Trophoblast cell (in vitro differentiated cells and primary cell): ENCODE results near the gene STRN4.

ENCODE experiments used
- DNase-seq, 2 donors: peaks; one replicate each; pipeline ENCODE4 v3.0.0-alpha.2; 2016
- H2AFZ ChIP-seq: 2 replicates; pipeline ENCODE4 v1.6.1; 2013; ENCODE audit warnings: low read length, moderate library complexity, mild to moderate bottlenecking; ENCODE audit not compliant: insufficient read depth, poor library complexity
- H2AK5ac ChIP-seq: 2 replicates; pipeline ENCODE4 v1.6.1; 2013; ENCODE audit warnings: mild to moderate bottlenecking, low read length
- H2BK120ac ChIP-seq: 2 replicates; pipeline ENCODE4 v1.6.1; 2013; ENCODE audit warnings: low read length, mild to moderate bottlenecking, moderate library complexity; ENCODE audit not compliant: insufficient read depth, poor library complexity
- H2BK12ac ChIP-seq: 2 replicates; pipeline ENCODE4 v1.6.1; 2013; ENCODE audit warnings: mild to moderate bottlenecking, low read length, moderate library complexity
- H2BK5ac ChIP-seq: 2 replicates; pipeline ENCODE4 v1.6.1; 2013; ENCODE audit warnings: low read length, low read depth, moderate library complexity, mild to moderate bottlenecking; ENCODE audit not compliant: poor library complexity
- H3K14ac ChIP-seq: 2 replicates; pipeline ENCODE4 v1.6.1; 2013; ENCODE audit warnings: mild to moderate bottlenecking, low read length
- H3K18ac ChIP-seq: 2 replicates; pipeline ENCODE4 v1.6.1; 2013; ENCODE audit warnings: mild to moderate bottlenecking, low read length
- H3K23ac ChIP-seq: 2 replicates; pipeline ENCODE4 v1.6.1; 2013; ENCODE audit warnings: low read length
- H3K27ac ChIP-seq: 2 replicates; pipeline ENCODE4 v1.5.1; 2013; ENCODE audit warnings: low read depth, mild to moderate bottlenecking, inconsistent platforms, low read length, moderate library complexity
- H3K27me3 ChIP-seq: 2 replicates; pipeline ENCODE4 v1.6.1; 2013; ENCODE audit warnings: inconsistent platforms, mild to moderate bottlenecking, low read length, moderate library complexity; ENCODE audit not compliant: insufficient read depth
- H3K36me3 ChIP-seq, 2 experiments: 1 replicate in 1 of 2; 2 replicates in 1 of 2; pipeline ENCODE4 v1.6.1; 2013; ENCODE audit warnings: low read length in 2 of 2, mild to moderate bottlenecking in 2 of 2, moderate library complexity in 1 of 2; ENCODE audit not compliant: insufficient read depth in 2 of 2, control insufficient read depth in 1 of 2
- H3K4ac ChIP-seq: 2 replicates; pipeline ENCODE4 v1.6.1; 2013; ENCODE audit warnings: low read depth, mild to moderate bottlenecking, low read length, moderate library complexity
- H3K4me1 ChIP-seq, 2 experiments: 1 replicate in 1 of 2; 2 replicates in 1 of 2; pipeline ENCODE4 v1.6.1; 2013; ENCODE audit warnings: low read length in 2 of 2, mild to moderate bottlenecking in 2 of 2, moderate library complexity in 1 of 2; ENCODE audit not compliant: insufficient read depth in 2 of 2, control insufficient read depth in 1 of 2
- H3K4me2 ChIP-seq: 2 replicates; pipeline ENCODE4 v1.6.1; 2013; ENCODE audit warnings: inconsistent platforms, mild to moderate bottlenecking, low read length, moderate library complexity
- H3K4me3 ChIP-seq: 2 replicates; pipeline ENCODE4 v1.5.1; 2013; ENCODE audit warnings: mild to moderate bottlenecking, low read depth, low read length, inconsistent platforms
- H3K79me1 ChIP-seq: one replicate; pipeline ENCODE4 v1.6.1; 2013; ENCODE audit warnings: low read length
- H3K79me2 ChIP-seq: 2 replicates; pipeline ENCODE4 v1.6.1; 2013; ENCODE audit warnings: low read length, mild to moderate bottlenecking; ENCODE audit not compliant: control insufficient read depth, insufficient read depth, poor library complexity
- H3K9ac ChIP-seq: 2 replicates; pipeline ENCODE4 v1.6.1; 2013; ENCODE audit warnings: mild to moderate bottlenecking, low read length
- H3K9me3 ChIP-seq: 2 replicates; pipeline ENCODE4 v1.6.1; 2013; ENCODE audit warnings: low read depth, mild to moderate bottlenecking, control low read depth, inconsistent platforms, low read length; ENCODE audit not compliant: insufficient read depth
- H4K12ac ChIP-seq: 2 replicates; pipeline ENCODE4 v1.6.1; 2013; ENCODE audit warnings: low read depth, mild to moderate bottlenecking, low read length, moderate library complexity
- H4K8ac ChIP-seq: 2 replicates; pipeline ENCODE4 v1.6.1; 2013; ENCODE audit warnings: low read depth, mild to moderate bottlenecking, low read length, moderate library complexity
- H4K91ac ChIP-seq: one replicate; pipeline ENCODE4 v1.6.1; 2013; ENCODE audit warnings: low read depth, mild to moderate bottlenecking, low read length, moderate library complexity
- WGBS: extraction: QIAGEN DNeasy Blood & Tissue Kit; methylation state at CpG from one replicate; pipeline ENCODE4 v1.1.7; 2013; ENCODE audit warnings: missing lambda C conversion rate; ENCODE audit not compliant: insufficient read length, insufficient coverage; ENCODE audit errors: extremely low coverage; 5-methylcytosine and 5-hydroxymethylcytosine counted together

Gene STRN4

DNA sequence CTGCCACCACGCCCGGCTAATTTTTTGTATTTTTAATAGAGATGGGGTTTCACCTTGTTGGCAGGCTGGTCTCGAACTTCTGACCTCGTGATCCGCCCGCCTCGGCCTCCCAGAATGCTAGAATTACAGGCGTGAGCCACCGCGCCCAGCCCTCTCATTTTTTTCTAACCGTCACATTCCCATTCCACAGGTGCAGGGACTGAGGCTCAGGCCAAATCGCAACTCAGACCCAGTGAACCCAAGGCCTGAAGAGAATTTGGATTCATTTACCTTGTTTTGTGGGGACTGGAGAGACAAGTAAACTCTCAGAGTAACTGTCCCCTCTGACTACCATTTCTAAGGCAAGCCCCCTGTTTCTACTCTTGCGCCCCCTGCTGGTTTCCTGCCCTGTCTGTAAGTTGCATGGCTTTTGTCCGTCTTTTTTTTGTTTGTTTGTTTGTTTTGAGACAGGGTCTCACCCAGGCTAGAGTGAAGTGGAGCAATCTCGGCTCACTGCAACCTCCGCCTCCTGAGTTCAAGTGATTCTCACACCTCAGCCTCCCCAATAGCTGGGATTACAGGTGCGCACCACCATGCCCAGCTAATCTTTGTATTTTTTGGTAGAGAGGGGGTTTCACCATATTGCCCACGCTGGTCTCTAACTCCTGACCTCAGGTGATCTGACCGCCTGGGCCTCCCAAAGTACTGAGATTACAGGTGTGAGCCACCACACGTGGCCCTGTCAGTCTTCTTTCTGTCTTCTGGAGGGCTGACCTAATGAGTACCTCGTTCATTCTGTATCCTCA lies 2.3 kb upstream of the STRN4 start:
- WGBS, result no CpG with 5 or more reads among the region's 21 CpGs
- no peak overlapping the region for H4K8ac ChIP-seq

DNA sequence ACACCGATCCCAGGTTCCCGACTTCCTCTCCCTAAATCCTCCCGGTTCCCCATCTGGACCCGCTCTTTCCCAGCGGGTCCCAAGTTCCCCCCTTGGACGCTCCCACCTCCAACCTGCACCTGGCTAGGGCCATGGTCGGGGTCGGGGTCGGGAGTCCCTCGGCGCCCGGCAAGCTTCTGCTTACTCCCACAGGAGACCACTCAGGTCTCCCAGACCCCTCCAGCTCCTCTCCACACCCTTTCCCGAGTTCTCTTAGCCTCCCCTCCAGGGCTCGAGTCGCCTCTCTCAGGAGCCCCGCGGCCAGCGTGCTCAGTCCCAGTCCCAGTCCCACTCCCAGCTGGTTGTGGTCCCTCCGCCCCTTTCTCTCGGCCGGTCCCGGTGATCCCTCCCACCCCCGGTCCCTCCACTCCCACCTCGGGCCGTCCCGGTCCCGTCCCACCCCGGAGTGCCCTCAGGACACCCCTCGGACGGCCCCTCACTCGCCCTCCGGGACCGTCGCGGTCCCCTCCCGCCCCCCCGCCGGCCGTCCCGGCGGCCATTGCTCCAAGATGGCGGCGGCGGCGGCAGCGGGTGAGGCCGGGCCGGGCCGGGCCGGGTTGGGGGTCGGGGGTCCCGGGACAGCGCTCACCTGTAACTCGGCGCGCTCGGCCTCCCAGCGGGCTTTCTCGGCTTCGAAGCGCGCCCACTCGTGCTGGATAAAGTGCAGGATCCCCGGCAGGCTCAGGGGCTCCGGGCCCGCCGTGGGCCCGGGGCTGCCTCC lies 549 bp downstream of the STRN4 start, which contains the start of gene FKRP:
Gene FKRP, plus strand, starts transcription at position 537 of the 760 bp plus-strand sequence. CDS start 9,394 bp downstream, outside the sequence.
- peaks cover 6 to 7% of the 10 kb centered on the region in 2 experiments for H3K4me1 ChIP-seq
- H3K4me3 ChIP-seq, result peak within 1 kb of the TSS; percentile 97
- peak within 1 kb of the TSS; percentile 80 for H2AFZ ChIP-seq
- peak within 1 kb of the TSS; percentile 59 for H2AK5ac ChIP-seq
- peaks cover 12 to 18% of the 10 kb centered on the region in 2 experiments for H3K36me3 ChIP-seq
- peak within 1 kb of the TSS; percentile 99 for H3K4ac ChIP-seq
- peak within 1 kb of the TSS; percentile 86 for H2BK5ac ChIP-seq
- WGBS, result no CpG with 5 or more reads among the region's 68 CpGs
- peak in 1 of 2 donors; percentile 31 for DNase-seq
- no peaks in the 10 kb centered on the region for H3K9me3 ChIP-seq
- H3K79me1 ChIP-seq, result peaks cover 14% of the 10 kb centered on the region
- H4K91ac ChIP-seq, result peak within 1 kb of the TSS; percentile 96
- peak within 1 kb of the TSS; percentile 95 for H3K4me2 ChIP-seq
- peak within 1 kb of the TSS; percentile 94 for H3K18ac ChIP-seq
- no peak within 1 kb of the TSS for H2BK12ac ChIP-seq
- peak within 1 kb of the TSS; percentile 85 for H2BK120ac ChIP-seq
- peak within 1 kb of the TSS; percentile 96 for H3K14ac ChIP-seq
- no peak within 1 kb of the TSS for H3K23ac ChIP-seq
- H3K27me3 ChIP-seq, result no peaks in the 10 kb centered on the region
- H3K9ac ChIP-seq, result peak within 1 kb of the TSS; percentile 98
- H3K79me2 ChIP-seq, result peaks cover 34% of the 10 kb centered on the region
- H4K12ac ChIP-seq, result peak within 1 kb of the TSS; percentile 88
- peak within 1 kb of the TSS; percentile 62 for H3K27ac ChIP-seq
- H4K8ac ChIP-seq, result peak within 1 kb of the TSS; percentile 93

More for the DNA sequence above, 2.3 kb upstream of the STRN4 start:
- Histone ChIP-seq H3K36me3 (peaks cover 4 to 7% of the 10 kb centered on the region in 2 experiments), H3K4me2 (no peak overlapping the region), H3K23ac (no peak overlapping the region), H3K4ac (no peak overlapping the region), H2AFZ (no peak overlapping the region), H3K27me3 (no peaks in the 10 kb centered on the region), H2BK120ac (no peak overlapping the region), H3K18ac (no peak overlapping the region), H3K14ac (no peak overlapping the region), H3K79me2 (peaks cover 19% of the 10 kb centered on the region), H2BK5ac (no peak overlapping the region), H3K27ac (no peak overlapping the region), H2BK12ac (no peak overlapping the region), H2AK5ac (no peak overlapping the region), H3K9ac (no peak overlapping the region), H4K91ac (no peak overlapping the region), H3K9me3 (no peaks in the 10 kb centered on the region), H4K12ac (no peak overlapping the region), H3K4me1 (peaks cover 6 to 7% of the 10 kb centered on the region in 2 experiments), H3K4me3 (no peak overlapping the region), H3K79me1 (peaks cover 14% of the 10 kb centered on the region)
- peak; percentile 48 to 81 for DNase-seq

DNA sequence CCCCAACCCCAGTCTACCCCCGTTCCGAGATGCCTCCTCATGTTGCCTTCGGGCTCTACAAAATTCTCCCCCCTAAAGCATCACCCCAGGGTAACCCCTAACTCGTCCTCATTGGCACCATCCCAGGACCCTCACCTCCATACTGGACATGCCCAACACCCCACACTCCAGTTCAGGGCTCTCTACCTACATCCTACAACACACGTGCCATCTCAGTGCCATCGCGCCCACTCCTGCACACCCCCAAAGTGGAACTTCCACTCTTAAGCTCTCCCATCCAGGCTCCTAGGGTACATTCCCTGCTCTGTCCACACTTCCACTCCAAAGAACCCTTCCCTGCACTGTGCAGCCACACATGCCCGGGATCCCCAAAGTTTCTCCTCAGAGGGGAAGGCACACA lies 1.2 kb downstream of the STRN4 start:
- no CpG with 5 or more reads among the region's 8 CpGs for WGBS
- H3K79me1 ChIP-seq, result peaks cover 14% of the 10 kb centered on the region

GRCh38 chr19:46744005-46744691 lies 2.1 kb downstream of the STRN4 start:
- no CpG with 5 or more reads among the region's 12 CpGs for WGBS

More for the DNA sequence above, 1.2 kb downstream of the STRN4 start:
- Histone ChIP-seq H3K36me3 (peaks cover 14 to 16% of the 10 kb centered on the region in 2 experiments), H4K8ac (peak overlapping the region; percentile 66), H3K4ac (peak overlapping the region; percentile 99), H3K4me2 (peak overlapping the region; percentile 76), H2BK5ac (no peak overlapping the region), H2BK120ac (peak overlapping the region; percentile 26), H3K18ac (peak overlapping the region; percentile 42), H3K27me3 (no peaks in the 10 kb centered on the region), H3K14ac (peak overlapping the region; percentile 82), H3K27ac (no peak overlapping the region), H3K4me3 (peak overlapping the region; percentile 97), H3K79me2 (peaks cover 37% of the 10 kb centered on the region), H4K12ac (peak overlapping the region; percentile 79), H3K23ac (no peak overlapping the region), H3K9me3 (no peaks in the 10 kb centered on the region), H2BK12ac (no peak overlapping the region), H4K91ac (peak overlapping the region; percentile 89), H2AFZ (no peak overlapping the region), H2AK5ac (peak overlapping the region; percentile 59), H3K4me1 (peaks cover 6 to 7% of the 10 kb centered on the region in 2 experiments), H3K9ac (peak overlapping the region; percentile 75)
- no peak for DNase-seq

More at GRCh38 chr19:46744005-46744691, 2.1 kb downstream of the STRN4 start:
- Histone ChIP-seq H3K18ac (no peak overlapping the region), H3K4ac (peak overlapping the region; percentile 99), H4K12ac (no peak overlapping the region), H3K27me3 (no peaks in the 10 kb centered on the region), H3K9ac (no peak overlapping the region), H3K4me2 (peak overlapping the region; percentile 76), H2AK5ac (no peak overlapping the region), H4K91ac (no peak overlapping the region), H2BK12ac (no peak overlapping the region), H2AFZ (no peak overlapping the region), H2BK5ac (no peak overlapping the region), H3K36me3 (peaks cover 19 to 21% of the 10 kb centered on the region in 2 experiments), H3K4me1 (peaks cover 6 to 7% of the 10 kb centered on the region in 2 experiments), H3K23ac (no peak overlapping the region), H2BK120ac (no peak overlapping the region), H3K79me2 (peaks cover 42% of the 10 kb centered on the region), H3K9me3 (no peaks in the 10 kb centered on the region), H3K14ac (no peak overlapping the region), H3K79me1 (peaks cover 14% of the 10 kb centered on the region), H4K8ac (no peak overlapping the region), H3K4me3 (no peak overlapping the region), H3K27ac (no peak overlapping the region)
- peak in 1 of 2 donors; percentile 25 for DNase-seq
